Adrenal gland (tissue), 5 donors: Measurements from ENCODE around the gene OSBPL10.

Experiments
- CTCF ChIP-seq, 6 experiments: fragments of 450-650 bp in 4 of 6; fragments of 200-600 bp in 2 of 6; sonication (generic) in 1 of 6; IDR thresholded peaks; 1 replicate in 5 of 6; 2 replicates in 1 of 6; pipeline versions ENCODE4 v1.5.1 to v1.8.0; 2016 to 2021; ENCODE audit warnings: antibody characterized with exemption in 6 of 6, mild to moderate bottlenecking in 2 of 6, moderate library complexity in 1 of 6
- POLR2A ChIP-seq, 2 donors: fragments of 450-650 bp; IDR thresholded peaks; one replicate each; pipeline ENCODE4 v1.6.1; 2017; ENCODE audit warnings: antibody characterized with exemption in 2 of 2, mild to moderate bottlenecking in 2 of 2, moderate library complexity in 1 of 2
- donor health status: DM: no; HTN: no; CAD: no.

- TF ChIP-seq POLR2A (IDR thresholded peaks at IDR 0.05) (no peak), CTCF (IDR thresholded peaks at IDR 0.05) (no peak)
These were observed 121.8 kb downstream of the OSBPL10 start for GRCh38 chr3:31859245-31859644.
